WTC11 (cell line): ENCODE data around the gene SLC27A2.

Experiments
- AR ChIP-seq: fragments of 250-450 bp; sonication (Bioruptor Pico); IDR thresholded peaks from 2 replicates; pipeline ENCODE4 v1.9.0; 2021; ENCODE audit warnings: mild to moderate bottlenecking
- ATF3 ChIP-seq: sonication (generic); formaldehyde crosslinking; conservative IDR thresholded peaks from 2 replicates; pipeline ENCODE4 v1.8.1; 2022; ENCODE audit warnings: mild to moderate bottlenecking, missing genetic modification reagents
- CDX4 ChIP-seq: fragments of 250-450 bp; sonication (Bioruptor Pico); IDR thresholded peaks from 2 replicates; pipeline ENCODE4 v1.9.0; 2021; ENCODE audit warnings: moderate library complexity, mild to moderate bottlenecking, inconsistent platforms, borderline replicate concordance
- CTCF ChIP-seq: fragments of 200-600 bp; IDR thresholded peaks from 2 replicates; pipeline ENCODE4 v1.8.0; 2022; ENCODE audit warnings: antibody characterized with exemption
- ESRRA ChIP-seq: sonication (generic); formaldehyde crosslinking; IDR thresholded peaks from 2 replicates; pipeline ENCODE4 v1.8.1; 2022; ENCODE audit warnings: mild to moderate bottlenecking, missing genetic modification reagents, borderline replicate concordance
- ETV6 ChIP-seq: sonication (generic); formaldehyde crosslinking; IDR thresholded peaks from 2 replicates; pipeline ENCODE4 v1.8.1; 2022; ENCODE audit warnings: mild to moderate bottlenecking, missing genetic modification reagents
- MAX ChIP-seq: sonication (generic); formaldehyde crosslinking; IDR thresholded peaks from 2 replicates; pipeline ENCODE4 v1.8.0; 2022; ENCODE audit warnings: mild to moderate bottlenecking, missing genetic modification reagents
- USF2 ChIP-seq: sonication (generic); formaldehyde crosslinking; IDR thresholded peaks from 2 replicates; pipeline ENCODE4 v1.8.1; 2023; ENCODE audit warnings: mild to moderate bottlenecking, missing genetic modification reagents, moderate library complexity
- ZNF138 ChIP-seq: sonication (generic); formaldehyde crosslinking; conservative IDR thresholded peaks from 2 replicates; pipeline ENCODE4 v1.8.1; 2022; ENCODE audit warnings: mild to moderate bottlenecking, moderate library complexity, missing genetic modification reagents

GRCh38 chr15:50163719-50164410 is 18.1 kb upstream of the SLC27A2 start:
- TF ChIP-seq USF2 (CRISPR knock-in tag) (no peak), CTCF (no peak), CDX4 (no peak), AR (CRISPR knock-in tag) (no peak), ZNF138 (CRISPR knock-in tag) (no peak), ESRRA (CRISPR knock-in tag) (no peak), ETV6 (no peak), ATF3 (CRISPR knock-in tag) (no peak), MAX (no peak)
